Measurements from ENCODE around the gene TGDS.
A peak's percentile ranks its signal among the peaks of the same experiment; 100 is the strongest.

TGDS gene

DNA sequence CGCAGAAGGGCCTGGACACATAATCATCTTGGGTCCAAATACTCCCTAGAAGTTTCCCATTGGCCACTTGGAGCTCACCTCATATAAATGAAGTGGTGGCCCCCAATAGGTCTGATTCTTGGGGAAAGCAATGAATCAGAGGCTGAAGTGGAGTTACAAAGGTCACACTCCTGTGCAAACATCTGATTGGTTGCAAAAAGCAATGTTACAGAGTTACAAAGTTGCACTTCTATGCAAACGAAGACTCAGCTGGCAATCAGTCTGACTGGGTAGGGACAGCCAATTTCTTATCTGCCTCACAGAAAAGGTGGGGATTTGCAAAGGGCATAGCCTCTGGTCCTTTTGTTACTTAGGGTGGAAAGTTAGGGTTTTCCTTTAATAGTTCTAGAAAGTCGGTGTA lies 3.9 kb upstream of the TGDS start:
- no peak for DNase-seq

GRCh38 chr13:94598281-94598680 lies 2.3 kb upstream of the TGDS start:
- no peak for DNase-seq

DNA sequence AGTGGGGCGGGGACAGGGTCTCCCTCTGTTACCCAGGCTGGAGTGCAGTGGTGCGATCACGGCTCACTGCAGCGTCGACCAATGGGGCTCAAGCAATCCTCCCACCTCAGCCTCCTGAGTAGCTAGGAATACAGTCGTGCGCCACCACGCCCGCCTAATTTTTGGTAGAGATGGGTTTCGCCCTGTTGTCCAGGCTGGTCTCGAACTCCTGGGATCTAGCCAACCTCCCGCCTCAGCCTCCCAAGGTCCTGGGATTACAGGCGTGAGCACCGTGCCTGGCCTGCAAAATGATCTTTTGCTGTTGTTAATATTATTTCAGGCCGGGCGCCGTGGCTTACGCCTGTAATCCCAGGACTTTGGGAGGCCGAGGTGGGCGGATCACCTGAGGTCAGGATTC lies 621 bp upstream of the TGDS start:
- DNase-seq: no peak

DNA sequence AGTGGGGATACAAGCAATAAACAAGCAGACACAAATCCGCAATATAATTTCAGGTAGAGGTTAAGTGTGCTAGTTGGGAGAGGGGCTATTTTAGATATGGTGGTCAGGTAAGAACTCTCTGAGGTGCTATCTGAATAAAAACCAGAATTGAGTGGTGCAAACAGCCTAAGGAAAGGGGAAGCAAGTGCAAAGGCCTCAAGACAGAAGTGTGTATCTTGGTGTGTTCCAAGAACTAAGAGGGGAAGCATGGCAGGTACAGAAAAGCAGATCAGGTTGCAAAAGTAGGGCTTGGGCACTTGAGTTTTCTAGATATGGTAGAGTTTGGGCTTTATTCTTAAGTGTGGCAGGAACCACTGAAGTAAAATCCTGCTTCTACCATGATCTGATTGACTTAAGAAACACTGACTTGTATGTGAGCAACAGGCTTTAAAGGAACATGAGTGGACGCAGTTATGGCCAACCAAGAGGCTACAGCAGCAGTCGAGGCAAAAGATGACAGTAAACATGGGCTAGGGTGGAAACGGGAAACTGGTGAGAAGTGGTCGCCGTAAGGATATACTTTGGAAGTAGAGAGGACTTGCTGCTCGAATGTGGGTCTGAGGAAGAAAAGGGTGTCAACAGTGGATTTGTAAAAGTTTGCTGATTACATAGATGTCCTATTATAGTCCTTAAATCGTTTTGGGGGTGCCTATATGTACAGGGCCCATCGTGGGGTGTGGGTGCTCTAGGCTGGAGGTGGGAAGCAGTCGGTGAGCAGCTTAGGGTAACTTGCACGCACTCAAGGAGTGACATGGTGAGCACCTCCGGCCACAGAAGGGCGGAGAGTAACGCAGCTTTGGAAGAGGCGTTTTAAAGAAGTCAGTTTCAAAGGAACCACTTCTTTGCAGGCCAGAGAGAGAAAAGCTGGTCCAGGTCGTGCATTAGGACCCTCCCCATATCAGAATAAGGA lies 677 bp downstream of the TGDS start:
- DNase-seq: peak; percentile 54

- DNase-seq: no peak
These were observed 5.2 kb downstream of the TGDS start for GRCh38 chr13:94590744-94591143.

DNA sequence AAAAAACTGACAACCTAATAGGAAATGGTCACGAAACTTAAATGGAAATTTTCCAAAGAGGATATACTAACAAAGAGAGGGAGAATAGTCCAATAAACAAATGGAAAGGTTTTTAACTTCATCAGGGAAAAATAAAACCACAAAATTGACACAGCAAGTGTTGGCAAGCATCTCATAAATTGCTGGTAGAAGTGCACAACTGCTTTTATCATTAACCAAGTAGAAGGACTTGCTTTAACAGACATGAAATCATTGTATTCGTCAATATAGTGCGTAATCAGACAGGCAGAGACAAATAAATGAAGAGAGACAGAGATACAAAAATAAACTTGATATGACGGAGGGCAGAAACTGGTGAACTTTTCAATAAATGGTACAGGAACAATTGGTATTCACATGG lies 7.4 kb downstream of the TGDS start:
- no peak for DNase-seq

- no peak for DNase-seq
These were observed 9.6 kb downstream of the TGDS start for GRCh38 chr13:94586371-94586770.

GRCh38 chr13:94585543-94586101 lies 10.3 kb downstream of the TGDS start:
- DNase-seq: no peak

DNA sequence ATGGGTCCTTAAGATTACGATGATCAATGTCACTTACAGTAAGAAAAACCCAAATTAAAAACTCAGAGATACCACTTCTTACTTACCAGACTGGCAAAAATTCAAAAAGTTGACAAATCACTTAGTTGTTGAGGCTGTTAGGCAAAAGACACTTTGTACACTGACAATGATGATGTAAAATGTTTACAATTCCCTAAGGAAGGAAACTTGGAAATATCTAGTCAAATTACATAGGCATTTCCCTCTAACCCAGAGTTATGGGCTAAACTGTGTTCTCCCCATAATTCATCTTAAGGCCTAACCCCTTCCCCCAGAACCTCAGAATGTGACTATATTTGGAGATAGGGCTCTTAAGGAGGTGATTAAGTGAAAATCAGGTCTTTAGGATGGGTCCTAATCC lies 12.0 kb downstream of the TGDS start:
- DNase-seq: no peak

DNA sequence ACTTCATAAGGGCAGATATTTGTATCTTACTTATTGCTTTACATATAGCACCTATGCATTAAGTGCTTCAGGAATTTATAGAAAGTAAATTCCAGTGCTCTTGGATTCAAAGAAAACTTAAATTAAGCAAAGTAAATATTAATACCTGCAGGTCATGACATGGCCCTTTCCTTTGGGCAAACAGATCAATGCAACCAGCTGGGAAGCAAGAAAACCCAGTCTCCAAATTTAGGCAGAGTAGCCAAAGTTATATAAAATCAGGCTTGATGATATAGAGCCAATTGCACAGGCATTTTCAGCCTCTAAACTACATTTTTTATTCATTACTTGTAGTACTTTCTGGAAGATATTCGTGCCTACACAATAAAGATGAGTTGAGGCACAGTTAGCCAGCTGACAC lies 16.9 kb downstream of the TGDS start:
- DNase-seq: no peak

GRCh38 chr13:94569615-94570014 lies 26.3 kb downstream of the TGDS start:
- DNase-seq: no peak

- no peak for DNase-seq
These were observed 27.5 kb downstream of the TGDS start for GRCh38 chr13:94568443-94568842.

- no peak for DNase-seq
These were observed 28.4 kb downstream of the TGDS start for GRCh38 chr13:94567581-94567980.

DNA sequence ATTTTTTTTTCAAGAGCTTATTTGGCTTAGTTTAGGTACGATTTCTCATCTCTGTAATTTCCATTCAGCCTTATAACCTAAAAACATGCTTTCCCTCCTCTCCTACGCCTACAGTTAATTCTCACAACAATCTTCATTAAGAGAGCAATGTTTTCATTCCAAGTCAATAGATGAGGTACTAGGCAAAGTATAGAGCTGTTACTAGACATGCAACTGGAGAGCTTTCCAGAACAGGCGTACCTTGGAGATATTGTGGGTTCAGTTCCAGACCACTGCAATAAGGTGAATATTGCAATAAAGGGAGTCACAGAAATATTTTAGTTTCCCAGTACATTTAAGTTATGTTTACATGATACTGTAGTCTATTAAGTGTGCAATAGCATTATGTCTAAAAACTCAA lies 34.8 kb downstream of the TGDS start:
- DNase-seq: no peak

DNA sequence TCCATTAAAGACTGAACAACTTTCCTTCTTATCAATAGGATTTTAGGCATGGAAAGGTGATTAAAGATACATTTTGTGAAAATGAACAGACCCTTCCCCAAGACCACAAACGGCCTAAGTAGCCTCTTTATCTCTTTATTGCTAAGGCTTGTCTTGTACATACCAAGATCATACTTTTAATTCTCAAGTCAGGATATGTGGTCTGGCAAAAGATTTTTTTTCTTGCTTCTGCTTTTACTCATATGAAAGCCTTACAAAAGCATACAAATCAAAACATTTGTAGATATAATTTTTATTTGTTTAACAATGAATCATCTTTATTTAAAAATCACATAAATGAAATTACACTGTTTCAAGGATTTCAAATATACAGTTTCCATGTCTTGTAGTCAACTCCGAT lies 35.8 kb downstream of the TGDS start:
- DNase-seq: no peak

- DNase-seq: no peak
These were observed 36.6 kb downstream of the TGDS start for GRCh38 chr13:94559222-94559795.

GRCh38 chr13:94558716-94559115 lies 37.2 kb downstream of the TGDS start:
- DNase-seq: no peak

- DNase-seq: no peak
These were observed 38.2 kb downstream of the TGDS start for GRCh38 chr13:94557684-94558235.

DNA sequence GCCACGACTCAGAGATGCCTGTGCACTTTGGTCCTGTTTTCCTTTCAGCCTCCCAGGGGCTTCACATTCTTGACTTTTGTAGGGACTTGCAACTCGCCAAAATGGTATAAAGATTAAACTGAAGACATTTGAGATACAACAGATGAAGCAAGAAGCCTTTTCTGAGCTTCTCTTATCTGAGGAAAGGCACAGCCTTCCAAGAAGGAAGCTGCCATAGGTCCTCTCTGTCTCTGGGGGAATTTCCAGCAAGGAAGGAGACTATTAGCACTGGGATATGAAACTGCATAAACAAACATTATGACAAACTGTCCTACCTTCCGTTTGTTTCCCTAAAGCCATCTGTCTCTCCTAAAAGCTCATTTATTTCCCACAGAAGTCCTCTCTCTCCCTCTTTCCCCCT lies 39.3 kb downstream of the TGDS start:
- DNase-seq: no peak

- DNase-seq: no peak
These were observed 39.9 kb downstream of the TGDS start for GRCh38 chr13:94556041-94556440.

DNA sequence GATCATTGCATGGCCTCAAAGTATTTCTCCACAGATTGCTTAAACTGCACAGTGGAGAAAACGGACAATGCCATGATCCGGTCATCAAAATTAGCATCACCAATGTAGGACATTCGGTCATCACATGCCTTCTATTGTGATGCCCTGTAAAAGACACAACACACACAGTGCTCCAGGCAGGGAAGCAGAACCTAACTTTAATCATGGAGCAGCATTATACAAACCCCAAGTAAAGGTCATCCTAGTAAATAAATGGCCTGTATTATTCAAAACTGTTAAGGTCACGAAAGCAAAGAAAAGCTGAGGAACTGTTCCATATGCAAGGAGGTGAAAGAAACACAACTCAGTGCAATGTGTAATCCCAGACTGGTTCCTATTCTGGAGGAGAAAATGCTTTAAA lies 42.2 kb downstream of the TGDS start:
- no peak for DNase-seq

DNA sequence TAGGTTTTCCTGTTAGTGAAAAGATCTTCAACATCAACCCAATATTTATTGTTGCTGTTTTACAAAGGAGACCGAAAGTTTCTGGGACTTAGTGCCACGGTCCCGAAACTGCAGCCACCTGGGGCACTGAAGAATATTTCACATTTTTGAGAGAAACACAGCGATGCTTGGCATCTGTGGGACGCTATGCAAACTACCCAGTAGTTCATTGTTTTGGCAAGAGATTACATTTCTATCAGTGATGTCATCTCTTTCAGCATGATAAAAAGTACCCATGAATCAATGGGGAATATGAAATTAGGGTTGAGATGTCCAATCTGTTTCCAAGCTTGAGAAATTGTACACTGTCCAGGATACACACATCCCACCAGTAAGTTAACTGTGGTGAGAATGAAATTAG lies 43.9 kb downstream of the TGDS start:
- DNase-seq: no peak

- DNase-seq: peak; percentile 67
These were observed 45.8 kb downstream of the TGDS start for GRCh38 chr13:94550062-94550738.
